GM19035 (cell line): Measurements from ENCODE around the gene NKD1.
"Not testable (repeated sequence)": the region's sequence is repeated elsewhere in the genome, so short reads cannot be mapped to it uniquely, and the experiment has no call there.

ENCODE experiments used
- ATAC-seq: cut with Tn5 transposase; IDR thresholded peaks from one replicate; pipeline ENCODE4 v1.9.1; 2021; ENCODE audit not compliant: unreplicated experiment

Gene NKD1

GRCh38 chr16:50536258-50536645 lies 11.9 kb upstream of the NKD1 start:
- ATAC-seq: not testable (repeated sequence)

DNA sequence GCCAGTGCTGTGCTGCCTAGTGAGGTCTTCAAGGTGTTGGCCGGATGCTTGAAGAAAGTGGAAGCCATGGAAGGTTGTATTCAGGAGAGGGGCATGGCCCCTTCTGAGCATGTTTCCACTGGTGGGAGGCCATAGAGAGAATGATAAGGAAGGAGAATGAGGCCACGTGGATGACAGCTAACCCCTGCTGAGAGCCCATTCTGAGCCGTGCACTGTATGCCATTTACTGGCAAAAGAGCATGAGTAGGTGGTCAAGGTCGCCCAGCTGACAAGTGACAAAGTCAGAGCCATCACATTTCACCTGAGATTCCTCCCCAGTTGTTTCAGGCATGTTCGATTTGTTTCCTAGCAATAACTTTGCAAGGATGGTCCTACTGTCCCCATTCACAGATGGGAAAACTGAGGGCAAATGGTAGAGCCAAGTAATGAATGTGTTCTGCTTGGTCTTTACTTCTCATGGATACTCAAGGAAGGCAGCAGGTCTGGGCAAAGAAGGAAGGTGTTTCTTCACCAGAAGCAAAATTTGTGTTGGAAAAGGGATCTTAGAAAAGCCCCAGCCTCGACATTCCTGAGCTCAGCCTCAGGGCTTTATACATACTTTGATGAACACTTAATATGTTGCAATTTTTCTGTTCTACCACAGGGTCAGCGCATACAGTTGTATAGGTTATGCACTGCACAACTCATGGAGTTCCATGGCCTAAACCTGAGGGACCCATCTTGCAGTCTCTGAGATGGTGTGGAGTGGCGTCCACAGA lies 10.5 kb upstream of the NKD1 start:
- no peak for ATAC-seq

GRCh38 chr16:50538411-50539052 lies 9.7 kb upstream of the NKD1 start:
- no peak for ATAC-seq

GRCh38 chr16:50539053-50539695 lies 9.0 kb upstream of the NKD1 start:
- no peak for ATAC-seq

- ATAC-seq: no peak
These were observed 8.1 kb upstream of the NKD1 start for GRCh38 chr16:50539822-50540710.

DNA sequence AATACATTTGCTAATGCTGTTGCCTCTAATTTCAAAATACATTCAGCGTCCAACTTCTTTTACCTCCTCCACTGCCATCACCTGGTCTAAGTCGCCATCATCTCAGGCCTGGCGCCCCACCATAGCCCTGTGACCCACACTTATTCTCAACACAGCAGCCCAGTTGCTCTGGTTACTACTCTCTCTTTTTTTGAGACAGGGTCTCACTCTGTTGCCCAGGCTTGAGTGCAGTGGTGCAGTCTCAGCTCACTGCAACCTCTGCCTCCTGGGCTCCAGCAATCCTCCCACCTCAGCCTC lies 7.5 kb upstream of the NKD1 start:
- no peak for ATAC-seq

DNA sequence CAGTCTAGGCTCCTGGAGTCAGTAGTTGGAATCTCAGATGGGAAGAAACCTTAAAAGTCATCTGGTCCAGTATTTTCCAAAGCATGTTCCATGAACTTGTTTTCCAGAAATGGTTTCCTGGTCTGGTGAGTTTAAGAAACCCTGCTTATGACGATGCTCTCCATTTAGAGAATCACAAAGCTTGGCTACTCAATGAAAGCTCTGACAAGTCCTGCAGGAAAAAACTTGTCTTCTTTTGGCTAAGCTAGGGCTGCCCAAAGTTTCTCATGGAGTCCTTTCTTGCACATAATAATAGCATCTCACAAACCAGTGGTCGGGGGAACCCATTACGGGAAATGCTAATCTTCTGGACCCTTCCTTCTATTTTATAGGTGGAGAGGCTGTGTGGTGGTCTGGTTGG lies 5.5 kb upstream of the NKD1 start:
- ATAC-seq: no peak

GRCh38 chr16:50546125-50546524 lies 2.1 kb upstream of the NKD1 start:
- ATAC-seq: no peak

DNA sequence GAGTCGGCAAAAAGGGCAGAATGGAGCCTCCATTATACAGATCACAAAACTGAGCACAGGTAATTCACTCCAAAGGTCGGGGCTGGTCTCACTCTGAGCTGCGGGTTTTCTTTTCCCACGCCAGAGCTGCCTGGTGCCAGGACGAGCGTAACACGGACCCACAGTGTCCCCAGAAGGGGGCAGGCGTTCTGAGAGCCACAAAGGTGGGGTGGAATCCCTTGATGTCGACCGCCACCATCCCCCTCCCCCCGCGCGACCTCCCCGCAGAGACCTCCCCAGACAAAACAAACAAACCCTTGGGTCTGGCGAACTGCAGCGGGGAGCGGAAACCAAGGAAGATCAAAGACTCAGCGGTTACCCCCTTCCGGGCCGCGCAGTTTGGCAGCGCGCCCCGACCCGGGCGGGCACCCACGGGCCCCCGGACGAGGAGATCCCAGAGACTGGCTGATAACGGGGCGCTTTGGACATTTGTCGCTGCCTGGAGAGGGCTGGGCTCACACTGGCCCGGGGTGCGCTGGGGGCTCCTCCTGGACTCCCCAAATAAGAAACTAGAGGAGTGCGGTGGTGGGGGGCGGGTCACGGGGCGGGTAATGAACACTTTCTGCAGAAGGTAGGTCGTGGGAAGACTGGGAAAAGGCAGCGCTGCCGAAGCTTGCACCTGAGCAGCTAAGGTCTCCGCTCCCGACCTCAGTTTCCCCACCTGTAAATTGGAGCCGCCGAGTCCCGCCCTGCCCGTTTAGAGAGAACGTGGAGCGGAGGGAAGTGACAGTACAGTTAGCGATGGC lies 664 bp upstream of the NKD1 start:
- no peak for ATAC-seq

DNA sequence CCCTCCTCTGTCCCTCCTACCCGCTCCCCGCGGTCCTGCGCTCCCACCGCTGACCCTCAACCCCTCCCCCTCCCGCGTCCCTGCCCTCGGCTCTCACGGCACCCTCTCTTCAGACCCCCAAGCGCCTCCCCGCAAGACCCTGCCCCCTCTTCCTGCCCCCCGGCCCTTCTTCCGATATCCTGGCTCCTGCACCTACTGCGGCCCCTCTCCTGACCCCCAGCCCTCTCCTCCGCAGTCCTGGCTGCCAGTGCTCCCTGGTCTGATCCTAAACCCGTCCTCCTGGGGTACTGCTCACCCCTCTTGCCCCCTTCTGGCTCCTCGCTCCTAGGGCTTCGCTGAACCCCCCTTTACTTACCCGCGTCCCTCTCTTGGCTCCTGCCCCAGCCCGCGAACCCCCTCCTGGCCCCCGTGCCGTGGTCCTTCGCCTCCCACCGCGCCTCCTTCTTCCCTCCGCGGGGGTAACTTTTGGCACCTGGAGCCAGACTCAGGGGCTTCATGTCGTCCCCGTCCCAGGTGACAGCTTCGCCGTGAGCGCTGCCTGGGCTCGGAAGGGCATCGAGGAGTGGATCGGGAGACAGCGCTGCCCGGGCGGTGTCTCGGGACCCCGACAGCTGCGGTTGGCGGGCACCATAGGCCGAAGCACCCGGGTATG lies 839 bp downstream of the NKD1 start:
- ATAC-seq: no peak

GRCh38 chr16:50549561-50549915 lies 1.3 kb downstream of the NKD1 start:
- ATAC-seq: no peak

GRCh38 chr16:50550035-50550434 lies 1.8 kb downstream of the NKD1 start:
- ATAC-seq: no peak

- no peak for ATAC-seq
These were observed 2.9 kb downstream of the NKD1 start for GRCh38 chr16:50550866-50551641.

- ATAC-seq: no peak
These were observed 4.4 kb downstream of the NKD1 start for GRCh38 chr16:50552476-50553101.

DNA sequence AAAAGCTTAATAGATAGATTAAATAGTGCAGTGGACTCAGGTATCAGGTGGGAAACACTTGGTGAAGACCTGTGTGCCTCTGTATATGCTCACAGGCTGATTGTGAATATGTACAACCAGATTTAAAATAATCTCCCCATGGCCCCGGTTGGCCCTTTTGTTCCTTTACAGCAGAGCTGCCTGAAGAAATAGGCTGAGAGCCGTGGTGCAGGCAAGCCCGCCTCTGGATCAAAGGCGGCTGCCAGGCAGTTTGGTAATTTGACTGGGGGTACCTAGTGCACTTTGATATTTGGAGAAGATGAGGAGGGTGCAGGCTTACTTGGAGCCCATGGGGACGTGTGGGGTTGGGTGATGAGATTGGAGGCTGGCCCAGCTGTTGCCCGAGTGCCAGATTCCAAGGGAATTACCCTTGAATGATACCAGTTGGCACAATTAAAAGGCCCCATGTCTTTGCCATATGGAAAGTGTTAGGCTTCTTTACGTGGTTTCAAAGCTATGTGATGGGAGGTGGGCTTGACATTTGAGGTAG lies 5.0 kb downstream of the NKD1 start:
- no peak for ATAC-seq

GRCh38 chr16:50553731-50554360 lies 5.7 kb downstream of the NKD1 start:
- no peak for ATAC-seq

- no peak for ATAC-seq
These were observed 7.2 kb downstream of the NKD1 start for GRCh38 chr16:50555269-50555875.
